K562 (cell line): Measurements from ENCODE around the gene KCNN4. TPM values are rescaled to one million over a fixed set of nuclear protein-coding genes. Genes with fewer than 3 reads are reported as not detected.
A peak's percentile ranks its signal among the peaks of the same experiment; 100 is the strongest.

Source experiments
- BRCA1 ChIP-seq, 2 experiments: fragments of 450-650 bp in 1 of 2; sonication (generic) in 1 of 2; formaldehyde crosslinking in 1 of 2; IDR thresholded peaks; 2 replicates each; pipeline versions ENCODE4 v1.5.0 to v1.6.1; 2017 to 2020; ENCODE audit warnings: mild to moderate bottlenecking in 1 of 2, missing genetic modification reagents in 1 of 2
- CHCHD3 ChIP-seq: fragments of 250-450 bp; sonication (Bioruptor Pico); IDR thresholded peaks from 2 replicates; pipeline ENCODE4 v2.1.2; 2022; ENCODE audit warnings: mild to moderate bottlenecking
- ESRRA ChIP-seq: fragments of 450-650 bp; IDR thresholded peaks from 2 replicates; pipeline ENCODE4 v1.6.1; 2014; ENCODE audit warnings: low read depth, mild to moderate bottlenecking, moderate library complexity, borderline replicate concordance
- ETV5 ChIP-seq: sonication (generic); formaldehyde crosslinking; IDR thresholded peaks from 2 replicates; pipeline ENCODE4 v1.4.0; 2020; ENCODE audit warnings: low read depth, mild to moderate bottlenecking, missing genetic modification reagents
- IRF2 ChIP-seq: sonication (generic); formaldehyde crosslinking; IDR thresholded peaks from 2 replicates; pipeline ENCODE4 v1.8.1; 2022; ENCODE audit warnings: mild to moderate bottlenecking, missing genetic modification reagents
- MXI1 ChIP-seq: IDR thresholded peaks from 2 replicates; pipeline ENCODE4 v1.6.1; 2011; ENCODE audit warnings: low read depth, mild to moderate bottlenecking, improper control_type of control experiment, low read length
- MYC ChIP-seq, 2 experiments: fragments of 250-450 bp in 1 of 2; sonication (Bioruptor Pico) in 1 of 2; IDR thresholded peaks; 2 replicates each; pipeline versions ENCODE4 v1.5.1 to v1.6.1; 2012 to 2021; ENCODE audit warnings: low read depth in 2 of 2, borderline replicate concordance in 1 of 2, improper control_type of control experiment in 1 of 2, low read length in 1 of 2, mild to moderate bottlenecking in 1 of 2, moderate library complexity in 1 of 2
- POLR2A ChIP-seq: fragments of 450-650 bp; conservative IDR thresholded peaks from 2 replicates; pipeline ENCODE4 v1.6.1; 2016
- POLR2B ChIP-seq: fragments of 450-650 bp; IDR thresholded peaks from 2 replicates; pipeline ENCODE4 v1.6.1; 2018; ENCODE audit warnings: low read depth; ENCODE audit not compliant: partially characterized antibody
- SMC3 ChIP-seq: conservative IDR thresholded peaks from 2 replicates; pipeline ENCODE4 v1.6.1; 2011; ENCODE audit warnings: low read depth, low read length, improper control_type of control experiment; ENCODE audit not compliant: insufficient read depth
- SP1 ChIP-seq: sonication (generic); formaldehyde crosslinking; IDR thresholded peaks from 2 replicates; pipeline ENCODE4 v1.8.1; 2022; ENCODE audit warnings: mild to moderate bottlenecking, missing genetic modification reagents
- TAF1 ChIP-seq: IDR thresholded peaks from 2 replicates; pipeline ENCODE4 v1.6.1; 2011; ENCODE audit warnings: mild to moderate bottlenecking, low read length, moderate library complexity; ENCODE audit not compliant: insufficient read depth, control insufficient read depth, severe bottlenecking; ENCODE audit errors: extremely low read depth
- TCF7L2 ChIP-seq: fragments of 150-350 bp; IDR thresholded peaks from 2 replicates; pipeline ENCODE4 v1.6.1; 2016; ENCODE audit warnings: low read depth, mild to moderate bottlenecking, low read length, moderate library complexity
- XRCC5 ChIP-seq: fragments of 200-400 bp; formaldehyde crosslinking; IDR thresholded peaks from 2 replicates; pipeline ENCODE4 v1.6.1; 2017; ENCODE audit warnings: low read depth, mild to moderate bottlenecking, low read length
- ZC3H11A ChIP-seq: IDR thresholded peaks from 2 replicates; pipeline ENCODE4 v1.6.1; 2012; ENCODE audit warnings: low read depth, low read length, improper control_type of control experiment
- ZFX ChIP-seq: sonication (generic); formaldehyde crosslinking; IDR thresholded peaks from 2 replicates; pipeline ENCODE4 v1.8.0; 2022; ENCODE audit warnings: mild to moderate bottlenecking, missing genetic modification reagents, moderate library complexity
- ZNF175 ChIP-seq: fragments of 200-800 bp; sonication (Bioruptor generic); IDR thresholded peaks from 2 replicates; pipeline ENCODE4 v1.6.1; 2016; ENCODE audit warnings: low read depth, mild to moderate bottlenecking, missing genetic modification characterization, missing compliant biosample characterization
- ZNF766 ChIP-seq: fragments of 200-800 bp; sonication (Bioruptor generic); conservative IDR thresholded peaks from 2 replicates; pipeline ENCODE4 v1.6.1; 2016; ENCODE audit warnings: missing genetic modification characterization, missing compliant biosample characterization
- polyA plus RNA-seq, 8 experiments: library from polyadenylated mRNA; depleted of rRNA in 4 of 8; stranded (reverse) in 5 of 8; unstranded in 3 of 8; fragments of >200 nt; fragmentation: Nextera tagmentation in 2 of 8; fragmentation: Illumina TruSeq in 1 of 8; extraction: Ambion mirVana in 2 of 8; extraction: Trizol in 1 of 8; gene quantifications; 2 replicates each; pipeline versions ENCODE4 v1.2.1 to v1.2.3, GENCODE V29; 2011 to 2014; ENCODE audit warnings: inconsistent platforms in 1 of 8, missing spikeins in 1 of 8
- total RNA-seq, 7 experiments: library from RNA; depleted of rRNA in 6 of 7; stranded (reverse); fragments of >200 nt in 6 of 7; fragmentation: Illumina TruSeq in 2 of 7; extraction: Trizol in 2 of 7; gene quantifications; 2 replicates each; pipeline versions ENCODE4 v1.2.1 to v1.2.3, GENCODE V29; 2011 to 2021; ENCODE audit warnings: low replicate concordance in 1 of 7
- TF ChIP-seq, protein P1 (sequence below): conservative IDR thresholded peaks from 2 replicates; pipeline ENCODE4 v1.6.1; 2011; ENCODE audit warnings: low read depth, mild to moderate bottlenecking, low read length; ENCODE audit not compliant: control insufficient read depth
- TF ChIP-seq, protein P2 (sequence below): fragments of 450-650 bp; IDR thresholded peaks from 2 replicates; pipeline ENCODE4 v1.6.1; 2016; ENCODE audit warnings: borderline replicate concordance
- TF ChIP-seq, protein P3 (sequence below): fragments of 250-450 bp; sonication (Bioruptor Pico); IDR thresholded peaks from 2 replicates; pipeline ENCODE4 v1.8.0; 2022; ENCODE audit warnings: inconsistent platforms

KCNN4 gene
- total and polyA plus RNA-seq, 9 of the 15 experiments (the other 6 are each of a cell fraction or from before 2014, with no cell fraction given), result 0.53 to 37.7 (median 25.9) TPM

DNA sequence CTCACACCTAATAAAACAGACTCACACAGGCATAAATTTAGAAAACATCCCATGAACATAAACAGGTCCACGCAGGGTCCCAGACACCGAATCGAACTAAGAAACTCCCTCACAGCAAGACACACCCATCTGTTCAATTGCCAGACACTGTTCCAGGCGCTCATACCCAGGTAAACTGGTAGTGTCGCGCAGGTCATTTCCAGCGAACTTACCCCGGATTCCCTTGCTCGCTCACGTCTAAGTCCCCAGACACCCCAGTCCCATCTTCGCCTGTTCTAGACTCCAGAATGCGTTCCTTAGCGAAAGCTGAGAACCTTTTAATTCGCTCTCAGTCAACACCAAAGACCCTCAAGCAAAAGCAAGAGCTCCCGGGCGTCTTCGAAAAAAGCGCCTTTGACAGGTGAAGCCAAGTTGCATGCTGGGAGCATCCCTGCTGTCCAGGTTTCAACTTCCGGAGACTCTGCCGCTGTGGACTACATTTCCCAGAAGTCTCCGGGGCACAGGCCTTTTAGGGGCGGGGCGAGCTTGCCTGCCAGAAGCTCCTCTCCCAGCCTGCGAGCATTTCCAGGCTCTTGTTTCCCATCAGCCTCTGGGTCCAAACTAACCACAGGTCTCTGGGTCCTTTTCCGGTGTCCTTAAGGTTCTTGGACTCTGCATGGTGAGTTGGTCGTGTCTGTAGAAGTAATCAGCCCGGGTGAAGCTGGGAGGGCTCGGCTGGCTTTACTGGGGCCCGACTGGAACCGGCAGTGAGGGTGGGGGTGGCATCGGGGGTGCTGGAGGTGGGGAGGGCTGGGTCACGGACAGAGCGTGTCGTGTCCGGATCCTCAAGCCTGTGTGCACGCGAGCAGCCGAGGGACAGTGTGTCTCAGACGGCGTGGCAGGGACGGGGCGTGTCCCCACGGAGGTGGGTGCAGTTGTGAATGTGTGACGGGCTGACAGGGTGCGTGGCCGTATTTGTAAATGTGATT lies 46.3 kb upstream of the KCNN4 start, which contains the start of gene ZNF283 (continued):
- TF ChIP-seq MYC (IDR thresholded peaks at IDR 0.05; ENCODE audit: low read depth, low read length) (peak; percentile 67), MYC (CRISPR knock-in tag; IDR thresholded peaks at IDR 0.05; ENCODE audit: borderline replicate concordance, low read depth) (no peak), ZC3H11A (no peak), ZNF766 (CRISPR knock-in tag) (peak; percentile 57; the same call in 1 of the 2 replicates), SP1 (CRISPR knock-in tag) (peak; percentile 53), SMC3 (0 out of 2 replicates have a peak, but pooled peaks have one; percentile 20), POLR2A (peak; percentile 74), MXI1 (0 out of 2 replicates have a peak, but pooled peaks have one; percentile 17), ZNF175 (CRISPR knock-in tag) (peak; percentile 47), ZFX (CRISPR knock-in tag) (peak; percentile 51; the same call in 1 of the 2 replicates), IRF2 (CRISPR knock-in tag) (no peak), POLR2B (peak; percentile 44), CHCHD3 (CRISPR knock-in tag) (no peak), TAF1 (peak; percentile 41), ESRRA (peak; percentile 54; the same call in 1 of the 2 replicates), XRCC5 (peak; percentile 62; the same call in 1 of the 2 replicates), TCF7L2 (peak; percentile 61; the same call in 1 of the 2 replicates), ETV5 (CRISPR knock-in tag) (0 out of 2 replicates have a peak, but pooled peaks have one; percentile 11), BRCA1 (IDR thresholded peaks at IDR 0.05) (no peak), BRCA1 (CRISPR knock-in tag; IDR thresholded peaks at IDR 0.05) (no peak)
- TF ChIP-seq, protein P1, sequence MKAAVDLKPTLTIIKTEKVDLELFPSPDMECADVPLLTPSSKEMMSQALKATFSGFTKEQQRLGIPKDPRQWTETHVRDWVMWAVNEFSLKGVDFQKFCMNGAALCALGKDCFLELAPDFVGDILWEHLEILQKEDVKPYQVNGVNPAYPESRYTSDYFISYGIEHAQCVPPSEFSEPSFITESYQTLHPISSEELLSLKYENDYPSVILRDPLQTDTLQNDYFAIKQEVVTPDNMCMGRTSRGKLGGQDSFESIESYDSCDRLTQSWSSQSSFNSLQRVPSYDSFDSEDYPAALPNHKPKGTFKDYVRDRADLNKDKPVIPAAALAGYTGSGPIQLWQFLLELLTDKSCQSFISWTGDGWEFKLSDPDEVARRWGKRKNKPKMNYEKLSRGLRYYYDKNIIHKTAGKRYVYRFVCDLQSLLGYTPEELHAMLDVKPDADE, result peak; percentile 76; the same call in 1 of the 2 replicates
- TF ChIP-seq, protein P2, sequence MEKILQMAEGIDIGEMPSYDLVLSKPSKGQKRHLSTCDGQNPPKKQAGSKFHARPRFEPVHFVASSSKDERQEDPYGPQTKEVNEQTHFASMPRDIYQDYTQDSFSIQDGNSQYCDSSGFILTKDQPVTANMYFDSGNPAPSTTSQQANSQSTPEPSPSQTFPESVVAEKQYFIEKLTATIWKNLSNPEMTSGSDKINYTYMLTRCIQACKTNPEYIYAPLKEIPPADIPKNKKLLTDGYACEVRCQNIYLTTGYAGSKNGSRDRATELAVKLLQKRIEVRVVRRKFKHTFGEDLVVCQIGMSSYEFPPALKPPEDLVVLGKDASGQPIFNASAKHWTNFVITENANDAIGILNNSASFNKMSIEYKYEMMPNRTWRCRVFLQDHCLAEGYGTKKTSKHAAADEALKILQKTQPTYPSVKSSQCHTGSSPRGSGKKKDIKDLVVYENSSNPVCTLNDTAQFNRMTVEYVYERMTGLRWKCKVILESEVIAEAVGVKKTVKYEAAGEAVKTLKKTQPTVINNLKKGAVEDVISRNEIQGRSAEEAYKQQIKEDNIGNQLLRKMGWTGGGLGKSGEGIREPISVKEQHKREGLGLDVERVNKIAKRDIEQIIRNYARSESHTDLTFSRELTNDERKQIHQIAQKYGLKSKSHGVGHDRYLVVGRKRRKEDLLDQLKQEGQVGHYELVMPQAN, result peak; percentile 73; the same call in 1 of the 2 replicates
- TF ChIP-seq, protein P3, sequence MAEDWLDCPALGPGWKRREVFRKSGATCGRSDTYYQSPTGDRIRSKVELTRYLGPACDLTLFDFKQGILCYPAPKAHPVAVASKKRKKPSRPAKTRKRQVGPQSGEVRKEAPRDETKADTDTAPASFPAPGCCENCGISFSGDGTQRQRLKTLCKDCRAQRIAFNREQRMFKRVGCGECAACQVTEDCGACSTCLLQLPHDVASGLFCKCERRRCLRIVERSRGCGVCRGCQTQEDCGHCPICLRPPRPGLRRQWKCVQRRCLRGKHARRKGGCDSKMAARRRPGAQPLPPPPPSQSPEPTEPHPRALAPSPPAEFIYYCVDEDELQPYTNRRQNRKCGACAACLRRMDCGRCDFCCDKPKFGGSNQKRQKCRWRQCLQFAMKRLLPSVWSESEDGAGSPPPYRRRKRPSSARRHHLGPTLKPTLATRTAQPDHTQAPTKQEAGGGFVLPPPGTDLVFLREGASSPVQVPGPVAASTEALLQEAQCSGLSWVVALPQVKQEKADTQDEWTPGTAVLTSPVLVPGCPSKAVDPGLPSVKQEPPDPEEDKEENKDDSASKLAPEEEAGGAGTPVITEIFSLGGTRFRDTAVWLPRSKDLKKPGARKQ (CRISPR knock-in tag), result no peak
